Measurements from ENCODE around the gene CD6.

The CD6 gene

DNA sequence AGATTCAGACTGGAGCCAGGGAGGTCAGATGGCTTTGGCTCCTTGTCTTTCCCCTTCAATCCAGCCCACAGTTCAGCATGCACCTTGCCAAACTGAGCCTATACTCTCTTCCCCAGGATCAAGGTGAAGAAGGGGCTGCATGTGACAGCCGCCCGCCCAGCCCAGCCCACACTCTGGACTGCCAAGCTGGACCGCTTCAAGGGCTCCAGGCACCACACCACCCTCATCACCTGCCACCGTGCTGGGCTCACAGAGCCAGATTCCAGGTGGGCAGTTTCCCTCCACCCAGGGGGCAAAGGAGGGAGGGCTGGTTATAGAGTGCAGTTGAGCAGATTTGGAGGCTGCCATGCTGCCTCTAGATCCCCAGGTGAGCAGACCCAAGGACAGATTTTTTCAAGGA is 41.1 kb upstream of the CD6 start:
- TF ChIP-seq, protein P1, sequence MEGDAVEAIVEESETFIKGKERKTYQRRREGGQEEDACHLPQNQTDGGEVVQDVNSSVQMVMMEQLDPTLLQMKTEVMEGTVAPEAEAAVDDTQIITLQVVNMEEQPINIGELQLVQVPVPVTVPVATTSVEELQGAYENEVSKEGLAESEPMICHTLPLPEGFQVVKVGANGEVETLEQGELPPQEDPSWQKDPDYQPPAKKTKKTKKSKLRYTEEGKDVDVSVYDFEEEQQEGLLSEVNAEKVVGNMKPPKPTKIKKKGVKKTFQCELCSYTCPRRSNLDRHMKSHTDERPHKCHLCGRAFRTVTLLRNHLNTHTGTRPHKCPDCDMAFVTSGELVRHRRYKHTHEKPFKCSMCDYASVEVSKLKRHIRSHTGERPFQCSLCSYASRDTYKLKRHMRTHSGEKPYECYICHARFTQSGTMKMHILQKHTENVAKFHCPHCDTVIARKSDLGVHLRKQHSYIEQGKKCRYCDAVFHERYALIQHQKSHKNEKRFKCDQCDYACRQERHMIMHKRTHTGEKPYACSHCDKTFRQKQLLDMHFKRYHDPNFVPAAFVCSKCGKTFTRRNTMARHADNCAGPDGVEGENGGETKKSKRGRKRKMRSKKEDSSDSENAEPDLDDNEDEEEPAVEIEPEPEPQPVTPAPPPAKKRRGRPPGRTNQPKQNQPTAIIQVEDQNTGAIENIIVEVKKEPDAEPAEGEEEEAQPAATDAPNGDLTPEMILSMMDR (IDR thresholded peaks at IDR 0.05): no peak

DNA sequence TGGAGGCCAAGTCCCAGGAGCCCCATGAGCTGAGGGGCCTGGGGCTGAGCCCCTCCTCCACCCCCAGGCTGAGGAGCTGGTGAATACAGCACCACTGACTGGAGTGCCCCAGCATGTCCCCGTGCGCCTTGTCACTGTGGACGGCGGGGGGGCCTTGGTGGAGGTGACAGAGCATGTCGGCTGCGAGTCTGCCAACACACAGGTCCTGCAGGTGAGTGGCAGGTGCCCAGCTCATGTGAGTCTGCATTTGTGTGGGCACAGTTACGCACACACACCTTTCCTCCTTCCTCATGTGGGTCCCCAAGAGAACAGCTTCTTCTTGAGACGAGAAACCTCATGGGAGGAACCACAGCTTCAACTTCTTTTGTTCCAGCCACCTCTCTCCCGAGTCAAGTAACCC is 39.6 kb upstream of the CD6 start:
- TF ChIP-seq, protein P1 (IDR thresholded peaks at IDR 0.05): no peak

DNA sequence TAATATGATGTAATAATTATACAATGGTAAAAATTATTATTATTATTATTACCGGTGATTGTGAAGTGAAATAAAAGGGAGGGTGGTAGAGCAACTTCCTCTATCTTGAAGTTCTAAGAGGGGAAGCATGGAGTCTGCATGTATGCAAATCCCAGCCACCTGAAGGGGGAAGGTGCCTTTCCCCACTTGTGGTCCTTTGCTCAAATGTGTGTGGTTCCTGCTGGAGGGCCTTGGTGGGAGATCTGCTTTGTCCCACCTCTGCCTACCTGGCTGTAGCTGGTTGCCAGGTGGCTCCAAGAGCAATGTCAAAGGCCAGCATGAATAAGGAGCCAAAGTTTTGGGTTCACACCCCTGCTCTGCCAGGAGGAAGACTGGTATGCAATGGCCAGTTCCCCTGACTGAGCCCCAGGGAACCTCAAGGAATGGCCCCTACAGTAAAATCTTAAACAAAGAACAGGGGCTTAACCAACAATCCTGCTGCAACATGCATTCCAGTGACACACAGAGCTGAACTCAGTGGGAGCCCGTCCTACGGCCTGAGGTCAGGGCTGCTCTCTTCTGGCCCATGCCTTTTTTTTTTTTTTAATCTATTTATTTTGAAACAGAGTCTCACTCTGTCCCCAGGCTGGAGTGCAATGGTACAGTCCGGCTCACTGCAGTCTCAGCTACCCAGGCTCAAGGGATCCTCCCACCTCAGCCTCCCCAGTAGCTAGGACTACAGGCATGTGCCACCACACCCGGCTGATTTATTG is 38.7 kb upstream of the CD6 start:
- TF ChIP-seq, protein P1 (IDR thresholded peaks at IDR 0.05): no peak

DNA sequence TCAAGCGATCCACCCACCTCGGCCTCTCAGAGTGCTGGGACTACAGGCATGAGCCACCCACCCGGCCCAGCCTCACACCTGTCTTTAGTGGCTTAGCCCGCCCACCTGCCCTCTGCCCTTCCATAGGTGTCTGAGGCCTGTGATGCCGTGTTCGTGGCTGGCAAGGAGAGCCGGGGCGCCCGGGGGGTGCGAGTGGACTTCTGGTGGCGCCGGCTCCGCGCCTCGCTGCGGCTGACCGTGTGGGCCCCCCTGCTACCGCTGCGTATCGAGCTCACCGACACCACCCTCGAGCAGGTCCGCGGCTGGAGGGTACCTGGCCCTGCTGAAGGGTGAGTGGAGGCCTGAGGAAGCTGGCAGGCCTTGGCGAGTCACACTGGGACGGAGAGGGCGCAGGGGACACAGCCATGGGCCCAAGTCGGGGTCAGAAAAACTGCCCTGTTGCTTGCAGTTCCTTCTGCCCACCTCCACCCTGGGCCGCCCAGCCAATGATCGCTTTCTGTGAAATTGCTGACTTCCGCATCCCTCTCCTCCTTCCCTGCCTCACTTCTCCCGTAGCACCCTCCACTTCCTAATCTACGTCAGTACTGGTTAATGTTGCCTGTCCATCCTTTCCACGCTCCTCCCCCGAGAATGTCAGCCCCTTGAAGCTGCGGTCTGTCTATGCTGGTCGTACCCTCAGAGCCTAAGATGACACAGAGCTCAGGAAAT is 37.9 kb upstream of the CD6 start:
- TF ChIP-seq, protein P1 (IDR thresholded peaks at IDR 0.05): no peak

DNA sequence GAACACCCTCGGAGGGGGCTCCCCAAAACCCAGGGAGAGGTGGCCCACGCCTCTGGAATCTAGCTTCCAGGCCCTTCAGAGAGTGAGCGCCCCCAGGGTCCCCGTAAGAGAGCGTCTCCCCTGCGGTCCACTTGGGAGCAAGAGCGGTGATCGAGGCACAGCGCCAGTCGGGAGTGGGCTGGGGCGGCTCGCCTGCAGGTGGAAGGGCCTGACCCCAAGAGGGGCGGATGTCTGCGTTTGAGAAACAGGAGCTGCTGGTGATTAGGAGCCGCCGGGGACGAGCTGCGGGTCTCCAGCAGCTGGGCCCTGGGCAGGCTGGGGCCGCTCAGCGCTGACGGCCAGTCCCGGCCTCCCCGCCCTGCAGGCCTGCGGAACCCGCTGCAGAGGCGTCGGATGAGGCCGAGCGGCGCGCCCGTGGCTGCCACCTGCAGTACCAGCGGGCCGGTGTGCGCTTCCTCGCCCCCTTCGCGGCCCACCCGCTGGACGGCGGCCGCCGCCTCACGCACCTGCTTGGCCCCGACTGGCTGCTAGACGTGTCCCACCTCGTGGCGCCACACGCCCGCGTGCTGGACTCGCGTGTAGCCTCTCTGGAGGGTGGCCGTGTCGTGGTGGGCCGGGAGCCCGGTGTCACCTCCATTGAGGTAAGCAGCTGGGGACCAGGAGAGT is 37.2 kb upstream of the CD6 start:
- TF ChIP-seq, protein P1 (IDR thresholded peaks at IDR 0.05): no peak

DNA sequence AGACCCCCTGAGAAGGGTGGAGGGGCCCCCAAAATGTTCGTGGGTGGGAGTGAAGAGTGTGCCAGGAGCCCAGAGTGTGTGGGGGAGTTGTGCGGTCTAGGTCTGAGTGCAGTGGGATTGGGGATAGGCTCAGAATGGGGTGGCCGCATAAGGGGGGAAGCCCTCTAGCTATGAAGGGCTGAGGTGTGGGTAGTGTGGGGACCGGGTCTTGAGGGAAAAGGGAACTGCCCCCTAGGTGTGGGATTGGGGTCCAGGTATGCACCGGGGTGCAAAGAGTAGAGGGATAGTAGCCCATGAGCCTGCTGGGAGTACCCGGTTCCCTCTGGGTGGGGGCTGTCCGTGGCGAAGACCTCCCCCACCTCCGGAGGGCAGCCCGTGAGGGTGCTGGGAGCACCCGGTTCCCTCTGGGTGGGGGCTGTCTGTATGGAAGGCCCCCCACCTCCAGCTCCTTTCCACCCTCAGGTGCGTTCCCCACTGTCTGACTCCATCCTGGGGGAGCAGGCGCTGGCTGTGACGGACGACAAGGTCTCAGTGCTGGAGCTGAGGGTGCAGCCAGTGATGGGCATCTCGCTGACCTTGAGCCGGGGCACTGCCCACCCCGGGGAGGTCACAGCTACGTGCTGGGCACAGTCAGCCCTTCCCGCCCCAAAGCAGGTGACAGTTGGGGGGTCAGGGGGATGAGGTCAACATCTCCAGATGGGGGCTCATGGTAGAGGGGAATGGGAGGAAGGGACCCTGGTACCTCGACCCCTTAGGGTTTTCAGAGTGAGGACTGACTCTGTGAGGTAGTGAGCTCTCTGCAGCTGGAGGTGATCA is 36.5 kb upstream of the CD6 start:
- TF ChIP-seq, protein P1 (IDR thresholded peaks at IDR 0.05): no peak

All from LNCAP (cell line).